Esophagus (tissue), 2 donors: ENCODE data around the gene CTBP1. TPM values are rescaled to one million over a fixed set of nuclear protein-coding genes. Genes with fewer than 3 reads are reported as not detected.
A peak's percentile ranks its signal among the peaks of the same experiment; 100 is the strongest.

ENCODE experiments used
- H3K27ac ChIP-seq, 2 donors: one replicate each; pipeline ENCODE4 v1.5.1; 2013; ENCODE audit warnings: low read depth in 2 of 2, mild to moderate bottlenecking in 2 of 2, inconsistent platforms in 1 of 2, low read length in 1 of 2, moderate library complexity in 1 of 2
- H3K27me3 ChIP-seq, 2 donors: one replicate each; pipeline ENCODE4 v1.6.1; 2013; ENCODE audit warnings: low read length in 2 of 2, control low read depth in 1 of 2, mild to moderate bottlenecking in 1 of 2; ENCODE audit not compliant: insufficient read depth in 2 of 2, control insufficient read depth in 1 of 2
- H3K36me3 ChIP-seq, 2 donors: one replicate each; pipeline ENCODE4 v1.6.1; 2013; ENCODE audit warnings: low read length in 1 of 2; ENCODE audit not compliant: control insufficient read depth in 2 of 2, insufficient read depth in 2 of 2
- H3K4me1 ChIP-seq, 2 donors: one replicate each; pipeline ENCODE4 v1.6.1; 2013; ENCODE audit warnings: low read length in 1 of 2; ENCODE audit not compliant: control insufficient read depth in 2 of 2, insufficient read depth in 2 of 2
- H3K4me3 ChIP-seq, 2 donors: one replicate each; pipeline ENCODE4 v1.5.1; 2013; ENCODE audit warnings: low read length in 2 of 2, mild to moderate bottlenecking in 2 of 2, low read depth in 1 of 2, moderate library complexity in 1 of 2
- H3K9me3 ChIP-seq, 2 donors: one replicate each; pipeline ENCODE4 v1.6.1; 2013; ENCODE audit warnings: mild to moderate bottlenecking in 2 of 2, low read depth in 1 of 2, low read length in 1 of 2, moderate library complexity in 1 of 2; ENCODE audit not compliant: control insufficient read depth in 2 of 2, insufficient read depth in 1 of 2
- WGBS, 2 donors: extraction: QIAGEN DNeasy Blood & Tissue Kit; methylation state at CpG; one replicate each; pipeline ENCODE4 v1.1.7; 2013; 5-methylcytosine and 5-hydroxymethylcytosine counted together
- polyA plus RNA-seq, 2 donors: library from polyadenylated mRNA; stranded (reverse); fragments of 200-250 nt; gene quantifications; one replicate each; pipeline ENCODE4 v1.2.3, GENCODE V29; 2013
- donor health status: healthy with polysubstance abuse.
- donor health status: Bipolar disorder and iron deficiency.

Gene CTBP1
- polyA plus RNA-seq, 2 donors = 71.7 to 87.2 TPM

DNA sequence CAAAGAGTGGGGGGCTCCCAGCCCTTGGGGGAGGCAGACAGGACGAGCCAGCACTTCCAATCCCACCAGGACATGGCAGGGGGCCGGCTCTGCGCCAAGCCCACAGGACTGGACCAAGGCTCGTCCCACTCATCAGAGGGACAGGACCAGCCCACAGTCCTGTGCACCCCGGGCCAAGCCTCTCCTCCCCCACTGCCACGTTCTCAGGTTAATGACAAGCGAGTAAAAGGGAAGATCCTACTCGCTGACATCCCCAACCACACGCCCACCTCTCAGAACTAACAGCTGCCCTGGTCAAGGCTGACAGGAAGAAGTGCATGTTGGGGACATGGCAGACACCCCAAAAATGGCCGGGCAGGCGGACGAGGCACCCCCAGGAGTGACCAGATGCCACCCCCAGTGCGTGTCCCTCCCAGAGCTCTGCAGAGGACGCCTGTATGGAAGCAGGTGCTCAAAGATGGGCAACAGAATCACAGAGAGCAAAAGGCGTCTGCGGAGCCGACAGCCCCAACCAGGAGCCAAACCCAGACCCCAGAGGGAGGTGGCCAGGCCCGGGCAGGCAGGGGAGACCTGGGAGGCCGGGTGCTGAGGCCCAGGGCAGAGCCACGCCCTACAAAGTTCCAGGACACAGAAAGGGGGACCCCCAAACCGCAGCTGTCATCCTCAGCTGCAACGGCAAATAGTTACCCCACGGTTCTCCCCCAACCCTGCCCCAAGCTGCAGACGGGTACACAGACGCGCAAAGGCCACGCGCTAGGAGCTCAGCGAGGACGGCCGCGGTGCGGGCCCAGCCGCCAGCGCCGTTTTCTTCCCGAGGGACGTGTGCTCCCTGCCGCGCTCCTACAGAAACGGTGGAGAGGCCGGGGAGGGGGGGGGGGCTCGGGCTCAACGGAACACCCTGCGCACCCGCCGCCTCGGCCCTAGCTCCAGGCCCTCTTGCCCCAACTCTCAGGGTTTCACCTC lies 1.7 kb downstream of the CTBP1 start:
- H3K27ac ChIP-seq = peak overlapping the region; percentile 96 to 99
- H3K4me1 ChIP-seq = peaks cover 22 to 59% of the 10 kb centered on the region in 2 donors
- 5 to 7% methylated on average over 48 of the region's 48 CpGs for WGBS, 2 donors
- H3K27me3 ChIP-seq = no peaks in the 10 kb centered on the region
- H3K9me3 ChIP-seq = peaks cover 0 to 10% of the 10 kb centered on the region in 2 donors
- H3K4me3 ChIP-seq = peak overlapping the region; percentile 75 to 80
- peaks cover 0 to 9% of the 10 kb centered on the region in 2 donors for H3K36me3 ChIP-seq

DNA sequence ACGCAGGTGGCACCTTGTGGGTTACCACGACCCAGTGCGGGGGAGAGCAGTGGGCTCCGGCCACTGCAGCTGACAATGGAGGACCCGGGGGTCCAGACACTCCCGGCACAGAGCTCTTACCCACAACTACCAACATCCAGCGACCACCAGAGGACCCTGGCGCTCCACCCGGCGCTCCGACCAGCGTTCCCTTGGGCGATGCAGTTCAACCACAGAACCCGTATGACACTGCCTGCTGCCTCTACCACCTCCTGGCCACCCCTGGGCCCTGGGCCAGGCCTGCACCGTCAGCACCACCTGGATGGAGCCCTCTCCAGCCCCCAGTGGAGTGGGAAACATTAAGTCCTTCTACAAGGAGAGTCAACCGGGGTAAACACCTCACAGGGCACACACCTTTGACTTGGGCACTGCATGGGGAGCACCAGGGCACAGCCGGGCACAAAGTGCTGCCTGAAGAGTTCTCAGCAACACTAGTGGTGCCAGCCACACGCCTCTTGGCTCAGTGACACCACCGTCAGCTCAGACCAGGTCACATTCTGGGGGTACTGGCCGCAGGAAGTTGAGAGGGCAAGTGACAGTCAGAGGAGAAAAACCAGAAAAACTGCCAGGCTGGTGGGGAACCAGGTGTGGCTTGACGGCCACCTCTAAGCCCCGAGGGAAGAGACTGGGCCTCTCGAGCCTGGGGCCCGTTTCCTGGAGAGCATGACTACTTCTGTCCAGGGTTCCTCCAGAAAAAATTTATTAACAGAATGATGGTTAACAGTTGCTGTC lies 2.6 kb downstream of the CTBP1 start:
- Histone ChIP-seq H3K4me1 (peaks cover 22 to 65% of the 10 kb centered on the region in 2 donors), H3K4me3 (peak overlapping the region in 1 of 2 donors; percentile 80), H3K27ac (peak overlapping the region; percentile 50 to 96), H3K36me3 (peaks cover 0 to 10% of the 10 kb centered on the region in 2 donors), H3K27me3 (no peaks in the 10 kb centered on the region), H3K9me3 (peaks cover 0 to 9% of the 10 kb centered on the region in 2 donors)
- 40 to 43% methylated on average over 24 of the region's 24 CpGs for WGBS, 2 donors

DNA sequence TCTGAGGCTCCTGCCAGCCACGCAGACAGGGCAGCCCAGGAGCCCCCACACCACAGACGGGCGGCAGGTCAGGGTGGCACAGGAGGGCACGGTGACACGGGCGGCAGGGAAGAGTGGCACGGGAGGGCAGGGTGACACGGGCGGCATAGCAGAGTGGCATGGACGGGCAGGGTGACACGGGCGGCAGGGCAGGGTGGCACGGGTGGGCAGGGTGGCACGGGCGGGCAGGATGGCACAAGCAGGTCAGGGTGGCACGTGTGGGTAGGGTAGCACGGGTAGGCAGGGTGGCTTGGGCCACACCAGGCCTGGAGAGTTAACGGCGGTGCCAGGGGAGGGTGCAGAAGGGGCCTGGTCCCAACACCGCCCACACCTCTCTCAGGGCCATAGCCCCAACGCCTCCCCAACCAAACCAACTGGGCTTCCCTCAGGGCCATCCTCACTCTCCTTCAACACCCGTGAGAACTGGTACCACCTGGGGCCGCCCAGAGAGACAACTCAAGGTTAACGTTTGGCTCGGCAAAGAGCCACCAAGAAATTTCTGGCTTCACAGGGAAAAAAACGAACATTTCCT lies 3.4 kb downstream of the CTBP1 start:
- peaks cover 0 to 2% of the 10 kb centered on the region in 2 donors for H3K9me3 ChIP-seq
- H3K4me3 ChIP-seq = peak overlapping the region in 1 of 2 donors; percentile 4
- no peaks in the 10 kb centered on the region for H3K27me3 ChIP-seq
- WGBS, 2 donors = 63 to 75% methylated on average over 25 to 26 of the region's 26 CpGs
- no peak overlapping the region for H3K27ac ChIP-seq
- peaks cover 0 to 9% of the 10 kb centered on the region in 2 donors for H3K36me3 ChIP-seq
- peaks cover 21 to 58% of the 10 kb centered on the region in 2 donors for H3K4me1 ChIP-seq

DNA sequence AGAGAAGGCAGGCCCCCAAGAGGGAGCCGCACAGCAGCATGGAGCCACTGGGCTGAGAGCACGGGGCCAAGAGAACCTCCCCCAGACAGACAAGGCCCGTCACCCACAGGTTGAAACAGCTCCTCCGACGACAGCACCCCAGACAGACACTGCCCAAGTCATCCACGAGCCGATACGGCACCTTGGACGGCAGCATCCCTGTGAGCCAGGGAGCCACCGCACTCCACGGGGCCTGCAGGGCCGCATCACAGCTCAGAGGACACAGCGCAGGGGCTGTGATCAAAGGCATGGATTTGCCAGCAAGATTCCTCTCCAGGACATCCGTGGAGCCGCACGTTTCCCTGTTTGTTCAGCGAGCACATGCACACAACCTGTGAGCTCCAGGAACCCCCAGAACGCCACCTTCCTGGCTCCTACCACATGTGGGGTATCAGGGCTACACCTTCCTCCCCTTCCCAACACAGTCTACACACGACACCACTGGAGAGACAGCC lies 3.9 kb downstream of the CTBP1 start:
- Histone ChIP-seq H3K4me3 (no peak overlapping the region), H3K4me1 (peaks cover 16 to 53% of the 10 kb centered on the region in 2 donors), H3K27me3 (no peaks in the 10 kb centered on the region), H3K9me3 (no peaks in the 10 kb centered on the region), H3K27ac (no peak overlapping the region), H3K36me3 (peaks cover 0 to 11% of the 10 kb centered on the region in 2 donors)
- 62 to 72% methylated on average over 19 of the region's 19 CpGs for WGBS, 2 donors

DNA sequence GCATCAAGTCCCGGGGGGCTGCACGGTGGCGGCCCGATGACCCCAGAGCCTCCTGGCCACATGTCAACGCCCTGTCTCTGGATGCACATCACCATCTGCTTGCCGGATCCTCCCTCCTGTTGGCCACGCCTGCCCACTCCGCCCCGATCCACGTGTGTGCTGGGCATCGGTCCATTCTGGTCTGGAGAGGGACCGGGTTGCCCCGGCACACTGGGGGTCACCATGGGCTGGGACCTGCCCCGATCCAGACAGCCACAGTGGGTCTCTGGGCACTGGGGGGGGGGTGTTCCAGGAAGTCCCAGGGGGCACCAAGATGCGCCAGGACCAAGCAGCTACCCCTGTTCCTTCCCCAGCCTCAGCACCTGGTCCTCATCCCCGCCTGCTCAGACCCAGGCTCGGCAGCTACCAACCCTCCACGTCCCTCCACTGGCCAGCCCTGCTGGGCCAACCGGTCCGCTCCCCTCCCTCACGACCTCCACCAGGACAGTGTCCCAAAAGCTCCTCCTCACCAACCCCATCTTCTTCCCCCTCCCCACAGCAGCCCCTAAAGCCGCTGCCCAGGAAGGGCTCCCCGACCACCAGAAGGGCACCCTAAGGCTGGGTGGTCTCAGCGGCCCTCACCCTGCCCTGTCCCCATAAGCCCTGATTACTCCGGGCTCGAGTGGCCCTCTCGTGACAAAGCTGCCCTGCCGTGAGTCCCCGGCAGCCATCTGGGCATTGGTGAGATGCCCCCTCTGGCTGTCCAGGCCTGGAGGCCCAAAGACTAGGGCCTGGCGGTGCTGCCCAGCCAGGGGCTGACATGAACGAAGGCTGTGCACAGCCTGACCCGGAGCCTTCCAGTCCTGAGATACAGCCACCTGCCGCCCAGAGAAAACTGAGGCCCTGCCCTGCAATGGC lies 4.6 kb downstream of the CTBP1 start:
- Histone ChIP-seq H3K27ac (no peak overlapping the region), H3K4me1 (peaks cover 15 to 49% of the 10 kb centered on the region in 2 donors), H3K36me3 (peaks cover 0 to 17% of the 10 kb centered on the region in 2 donors), H3K27me3 (no peaks in the 10 kb centered on the region), H3K4me3 (no peak overlapping the region), H3K9me3 (no peaks in the 10 kb centered on the region)
- 63 to 64% methylated on average over 31 to 33 of the region's 33 CpGs for WGBS, 2 donors

DNA sequence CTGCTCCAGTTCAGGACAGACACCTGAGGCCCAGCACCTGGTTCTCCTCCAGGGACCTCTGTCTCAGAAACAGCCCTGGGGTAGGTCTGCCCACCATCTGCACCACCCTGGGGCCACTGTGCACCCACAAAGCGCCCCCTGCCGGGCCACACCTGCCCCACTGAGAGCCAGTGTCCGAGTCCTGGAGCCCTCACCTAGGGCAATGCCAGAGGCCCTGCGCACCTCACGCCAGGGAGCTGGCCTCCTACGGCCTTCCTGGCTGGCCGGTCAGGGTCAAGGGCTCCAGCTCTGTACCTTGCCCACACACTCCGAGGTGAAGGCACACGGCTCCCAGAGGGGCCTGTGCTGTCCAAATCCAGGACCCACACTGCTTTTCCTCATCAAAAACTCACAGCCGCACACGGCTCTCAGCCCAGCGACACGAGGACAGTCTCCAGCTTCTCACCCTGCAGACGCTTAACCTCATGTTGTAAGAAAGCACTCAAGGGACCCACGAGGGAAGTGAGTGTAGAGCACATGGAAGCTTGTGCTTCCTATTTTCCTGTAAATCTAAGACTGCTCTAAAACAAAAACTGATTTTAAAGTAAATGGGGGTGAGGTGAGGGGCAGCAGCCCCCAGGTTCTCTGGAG lies 5.4 kb downstream of the CTBP1 start:
- H3K27ac ChIP-seq = no peak overlapping the region
- H3K27me3 ChIP-seq = no peaks in the 10 kb centered on the region
- H3K36me3 ChIP-seq = peaks cover 0 to 24% of the 10 kb centered on the region in 2 donors
- no peaks in the 10 kb centered on the region for H3K9me3 ChIP-seq
- 70% methylated on average over 15 of the region's 15 CpGs for WGBS, 2 donors
- no peak overlapping the region for H3K4me3 ChIP-seq
- peaks cover 15 to 49% of the 10 kb centered on the region in 2 donors for H3K4me1 ChIP-seq

DNA sequence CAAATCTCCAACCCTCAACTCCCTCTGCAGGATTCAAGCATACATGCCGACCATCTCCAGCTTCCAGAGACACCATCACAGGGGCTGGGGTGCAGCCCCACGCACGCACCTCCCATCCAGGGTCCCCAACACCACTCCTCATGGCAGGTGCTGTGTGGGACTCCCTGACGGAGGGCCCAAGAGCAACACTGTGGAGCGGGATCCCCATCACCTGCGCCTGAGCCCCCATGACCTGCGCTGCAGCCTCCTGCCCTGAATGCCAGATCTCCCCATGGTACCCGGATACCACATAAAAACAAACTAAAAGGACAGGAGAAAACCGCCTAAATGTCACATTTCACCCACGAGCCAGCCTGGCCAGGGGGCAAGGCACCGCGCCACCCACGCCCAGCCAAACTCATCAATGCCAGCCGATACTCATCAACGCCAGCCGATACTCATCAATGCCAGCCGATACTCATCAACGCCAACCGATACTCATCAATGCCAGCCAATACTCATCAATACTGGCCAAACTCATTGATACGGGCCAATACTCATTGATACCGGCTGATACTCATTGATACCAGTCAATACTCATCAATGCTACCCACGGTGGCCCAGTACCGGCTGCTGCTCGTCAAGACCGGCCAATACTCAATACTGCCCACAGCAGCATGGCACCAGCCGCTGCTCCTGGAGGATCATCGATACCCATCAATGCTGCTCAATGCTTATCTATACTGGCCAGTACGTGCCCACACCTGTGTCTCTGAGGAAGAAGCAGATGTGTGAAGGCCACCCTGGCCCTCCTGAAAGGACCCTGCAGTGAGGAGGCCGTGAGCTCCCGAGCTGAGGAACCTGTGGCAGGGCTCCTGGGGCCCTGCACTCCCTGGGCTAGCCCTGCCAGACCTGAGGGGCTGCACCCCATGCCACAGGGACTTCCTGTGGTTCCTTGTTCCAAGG lies 6.2 kb downstream of the CTBP1 start:
- 91% methylated on average over 30 of the region's 30 CpGs for WGBS, 2 donors
- Histone ChIP-seq H3K27ac (no peak overlapping the region), H3K36me3 (peaks cover 0 to 28% of the 10 kb centered on the region in 2 donors), H3K27me3 (no peaks in the 10 kb centered on the region), H3K9me3 (no peaks in the 10 kb centered on the region), H3K4me1 (peaks cover 15 to 49% of the 10 kb centered on the region in 2 donors), H3K4me3 (no peak overlapping the region)
